Measurements from ENCODE around the gene SYNE1. TPM values are rescaled to one million over a fixed set of nuclear protein-coding genes. Genes with fewer than 3 reads are reported as not detected.

The SYNE1 gene
- total RNA-seq, 1 experiment from 2014 or later = 6.5 TPM

GRCh38 chr6:152364866-152365265 lies 272.3 kb downstream of the SYNE1 start:
- H3K4me3 Mint-ChIP-seq = no peak overlapping the region
- ATAC-seq = no peak
- no peaks in the 10 kb centered on the region for H3K27me3 Mint-ChIP-seq (ENCODE audit: low read depth)
- H3K4me1 Mint-ChIP-seq = peaks cover 11% of the 10 kb centered on the region
- H3K36me3 Mint-ChIP-seq = no peaks in the 10 kb centered on the region
- peaks cover 5% of the 10 kb centered on the region for H3K9me3 Mint-ChIP-seq
- TF ChIP-seq TEAD4 (CRISPR knock-in tag; IDR thresholded peaks at IDR 0.05) (no peak), AFF4 (CRISPR knock-in tag; IDR thresholded peaks at IDR 0.05; ENCODE audit: borderline replicate concordance) (no peak), PRDM15 (CRISPR knock-in tag; IDR thresholded peaks at IDR 0.05) (no peak), ZNF121 (CRISPR knock-in tag; IDR thresholded peaks at IDR 0.05) (no peak), ZNF423 (CRISPR knock-in tag; IDR thresholded peaks at IDR 0.05) (no peak)
- TF ChIP-seq, protein P1, sequence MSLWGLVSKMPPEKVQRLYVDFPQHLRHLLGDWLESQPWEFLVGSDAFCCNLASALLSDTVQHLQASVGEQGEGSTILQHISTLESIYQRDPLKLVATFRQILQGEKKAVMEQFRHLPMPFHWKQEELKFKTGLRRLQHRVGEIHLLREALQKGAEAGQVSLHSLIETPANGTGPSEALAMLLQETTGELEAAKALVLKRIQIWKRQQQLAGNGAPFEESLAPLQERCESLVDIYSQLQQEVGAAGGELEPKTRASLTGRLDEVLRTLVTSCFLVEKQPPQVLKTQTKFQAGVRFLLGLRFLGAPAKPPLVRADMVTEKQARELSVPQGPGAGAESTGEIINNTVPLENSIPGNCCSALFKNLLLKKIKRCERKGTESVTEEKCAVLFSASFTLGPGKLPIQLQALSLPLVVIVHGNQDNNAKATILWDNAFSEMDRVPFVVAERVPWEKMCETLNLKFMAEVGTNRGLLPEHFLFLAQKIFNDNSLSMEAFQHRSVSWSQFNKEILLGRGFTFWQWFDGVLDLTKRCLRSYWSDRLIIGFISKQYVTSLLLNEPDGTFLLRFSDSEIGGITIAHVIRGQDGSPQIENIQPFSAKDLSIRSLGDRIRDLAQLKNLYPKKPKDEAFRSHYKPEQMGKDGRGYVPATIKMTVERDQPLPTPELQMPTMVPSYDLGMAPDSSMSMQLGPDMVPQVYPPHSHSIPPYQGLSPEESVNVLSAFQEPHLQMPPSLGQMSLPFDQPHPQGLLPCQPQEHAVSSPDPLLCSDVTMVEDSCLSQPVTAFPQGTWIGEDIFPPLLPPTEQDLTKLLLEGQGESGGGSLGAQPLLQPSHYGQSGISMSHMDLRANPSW (CRISPR knock-in tag; conservative IDR thresholded peaks at IDR 0.05; ENCODE audit: low read depth) = no peak
- TF ChIP-seq, protein P2, sequence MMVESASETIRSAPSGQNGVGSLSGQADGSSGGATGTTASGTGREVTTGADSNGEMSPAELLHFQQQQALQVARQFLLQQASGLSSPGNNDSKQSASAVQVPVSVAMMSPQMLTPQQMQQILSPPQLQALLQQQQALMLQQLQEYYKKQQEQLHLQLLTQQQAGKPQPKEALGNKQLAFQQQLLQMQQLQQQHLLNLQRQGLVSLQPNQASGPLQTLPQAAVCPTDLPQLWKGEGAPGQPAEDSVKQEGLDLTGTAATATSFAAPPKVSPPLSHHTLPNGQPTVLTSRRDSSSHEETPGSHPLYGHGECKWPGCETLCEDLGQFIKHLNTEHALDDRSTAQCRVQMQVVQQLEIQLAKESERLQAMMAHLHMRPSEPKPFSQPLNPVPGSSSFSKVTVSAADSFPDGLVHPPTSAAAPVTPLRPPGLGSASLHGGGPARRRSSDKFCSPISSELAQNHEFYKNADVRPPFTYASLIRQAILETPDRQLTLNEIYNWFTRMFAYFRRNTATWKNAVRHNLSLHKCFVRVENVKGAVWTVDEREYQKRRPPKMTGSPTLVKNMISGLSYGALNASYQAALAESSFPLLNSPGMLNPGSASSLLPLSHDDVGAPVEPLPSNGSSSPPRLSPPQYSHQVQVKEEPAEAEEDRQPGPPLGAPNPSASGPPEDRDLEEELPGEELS (CRISPR knock-in tag; IDR thresholded peaks at IDR 0.05) = no peak
- TF ChIP-seq, protein P3, sequence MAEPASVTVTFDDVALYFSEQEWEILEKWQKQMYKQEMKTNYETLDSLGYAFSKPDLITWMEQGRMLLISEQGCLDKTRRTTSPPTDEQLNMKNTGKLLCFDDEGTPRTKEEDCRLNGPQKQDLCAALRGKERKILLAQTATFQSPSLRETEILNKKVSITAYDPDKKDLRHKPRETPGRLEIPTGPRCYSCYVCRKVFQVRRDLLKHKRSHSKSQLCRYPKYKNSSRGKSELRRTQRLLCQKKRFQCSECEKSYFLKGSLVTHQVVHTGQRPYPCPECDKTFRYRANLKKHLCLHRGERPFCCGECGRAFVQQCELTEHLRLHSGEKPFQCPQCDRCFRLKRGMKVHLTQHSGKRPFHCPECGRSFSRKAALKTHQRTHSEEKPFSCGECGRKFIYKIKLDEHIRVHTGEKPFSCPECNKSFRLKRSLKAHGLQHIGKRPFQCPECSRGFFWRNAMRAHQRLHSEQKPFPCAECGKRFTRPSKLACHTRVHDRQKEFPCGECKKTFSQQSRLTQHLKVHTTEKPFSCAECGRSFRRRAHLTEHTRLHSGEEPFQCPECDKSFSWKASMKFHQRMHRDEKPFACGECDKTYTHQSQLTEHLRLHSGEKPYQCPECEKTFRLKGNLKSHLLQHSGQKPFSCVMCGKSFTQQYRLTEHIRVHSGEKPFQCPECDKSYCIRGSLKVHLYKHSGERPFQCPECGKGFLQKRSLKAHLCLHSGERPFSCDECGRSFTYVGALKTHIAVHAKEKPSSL (CRISPR knock-in tag; conservative IDR thresholded peaks at IDR 0.05) = no peak
- no peak overlapping the region for H3K27ac Mint-ChIP-seq
- CTCF ChIA-PET = interaction anchor here (1.3 to 1.5 kb wide), 2 partner anchors 8 to 63 kb away, joined by 4 to 9 read pairs; no protein-coding TSS in a partner anchor
- DNase-seq (ENCODE audit: low spot score) = no peak
- POLR2A ChIA-PET = no interaction called here

DNA sequence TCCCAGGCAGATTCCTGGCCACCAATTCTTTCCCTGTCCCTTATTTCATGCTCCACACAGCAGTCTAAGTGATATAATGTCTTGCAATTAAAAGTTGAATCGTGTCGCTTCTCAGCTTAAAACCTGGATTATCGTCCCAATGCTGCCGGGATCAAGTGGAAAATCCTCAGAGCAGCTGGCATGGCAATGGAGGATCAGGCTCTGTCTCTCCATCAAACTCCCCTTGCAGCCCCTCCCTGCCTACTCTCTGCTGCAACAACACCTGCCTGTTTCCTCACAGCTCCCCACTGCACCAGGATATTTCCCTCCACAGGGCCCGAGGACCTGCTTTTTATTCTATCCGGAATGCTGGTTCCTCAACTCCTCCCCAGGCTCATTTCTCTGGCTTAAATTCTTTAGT lies 277.1 kb downstream of the SYNE1 start:
- CTCF ChIA-PET = interaction anchor here (0.7 to 1.6 kb wide), 2 partner anchors 21 to 154 kb away, joined by 4 to 7 read pairs; no protein-coding TSS in a partner anchor
- ATAC-seq (no peak), DNase-seq (ENCODE audit: low spot score) (no peak)
- no peak overlapping the region for H3K27ac Mint-ChIP-seq
- no peak overlapping the region for H3K4me3 Mint-ChIP-seq
- POLR2A ChIA-PET = no interaction called here
- H3K4me1 Mint-ChIP-seq = peaks cover 3% of the 10 kb centered on the region; the same call in 1 of the 2 replicates
- H3K9me3 Mint-ChIP-seq = peaks cover 5% of the 10 kb centered on the region
- no peaks in the 10 kb centered on the region for H3K27me3 Mint-ChIP-seq (ENCODE audit: low read depth)
- TF ChIP-seq SMAD3 (CRISPR knock-in tag; IDR thresholded peaks at IDR 0.05; ENCODE audit: borderline replicate concordance) (no peak), NR3C1 (CRISPR knock-in tag; conservative IDR thresholded peaks at IDR 0.05; ENCODE audit: low read depth) (no peak), ZNF138 (CRISPR knock-in tag; conservative IDR thresholded peaks at IDR 0.05) (no peak)
- TF ChIP-seq, protein P4, sequence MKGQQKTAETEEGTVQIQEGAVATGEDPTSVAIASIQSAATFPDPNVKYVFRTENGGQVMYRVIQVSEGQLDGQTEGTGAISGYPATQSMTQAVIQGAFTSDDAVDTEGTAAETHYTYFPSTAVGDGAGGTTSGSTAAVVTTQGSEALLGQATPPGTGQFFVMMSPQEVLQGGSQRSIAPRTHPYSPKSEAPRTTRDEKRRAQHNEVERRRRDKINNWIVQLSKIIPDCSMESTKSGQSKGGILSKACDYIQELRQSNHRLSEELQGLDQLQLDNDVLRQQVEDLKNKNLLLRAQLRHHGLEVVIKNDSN (CRISPR knock-in tag; IDR thresholded peaks at IDR 0.05) = no peak
- TF ChIP-seq, protein P5, sequence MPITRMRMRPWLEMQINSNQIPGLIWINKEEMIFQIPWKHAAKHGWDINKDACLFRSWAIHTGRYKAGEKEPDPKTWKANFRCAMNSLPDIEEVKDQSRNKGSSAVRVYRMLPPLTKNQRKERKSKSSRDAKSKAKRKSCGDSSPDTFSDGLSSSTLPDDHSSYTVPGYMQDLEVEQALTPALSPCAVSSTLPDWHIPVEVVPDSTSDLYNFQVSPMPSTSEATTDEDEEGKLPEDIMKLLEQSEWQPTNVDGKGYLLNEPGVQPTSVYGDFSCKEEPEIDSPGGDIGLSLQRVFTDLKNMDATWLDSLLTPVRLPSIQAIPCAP (CRISPR knock-in tag; IDR thresholded peaks at IDR 0.05) = no peak
- TF ChIP-seq, protein P3 (CRISPR knock-in tag; conservative IDR thresholded peaks at IDR 0.05) = no peak
- H3K36me3 Mint-ChIP-seq = no peaks in the 10 kb centered on the region

Data from WTC11 (cell line).